ENCODE results near the gene VWC2L. TPM values are rescaled to one million over a fixed set of nuclear protein-coding genes. Genes with fewer than 3 reads are reported as not detected.

VWC2L gene
- total RNA-seq, 1 experiment from 2014 or later, result not detected

GRCh38 chr2:214471990-214472389 is 61.1 kb downstream of the VWC2L start:
- Mint-ChIP-seq H3K4me3 (ENCODE audit: unreplicated experiment) (no peak overlapping the region), H3K36me3 (ENCODE audit: insufficient read depth, unreplicated experiment) (no peaks in the 10 kb centered on the region), H3K27ac (ENCODE audit: low read depth, unreplicated experiment) (no peak overlapping the region), H3K27me3 (ENCODE audit: insufficient read depth, unreplicated experiment) (no peaks in the 10 kb centered on the region), H3K9me3 (ENCODE audit: unreplicated experiment) (no peaks in the 10 kb centered on the region), H3K4me1 (ENCODE audit: insufficient read depth, unreplicated experiment) (no peaks in the 10 kb centered on the region)
- POLR2A ChIA-PET, result no interaction called here
- intact Hi-C loops (cut with micrococcal nuclease), result no loop called here
- no TSS peak for BruUV-seq (replicated peaks)
- no peak for DNase-seq (ENCODE audit: unreplicated experiment)
- CTCF ChIA-PET, result no interaction called here
- TF ChIP-seq CTCF (IDR thresholded peaks at IDR 0.05; ENCODE audit: unreplicated experiment), result no peak

GRCh38 chr2:214477305-214477704 is 66.5 kb downstream of the VWC2L start:
- Mint-ChIP-seq H3K36me3 (ENCODE audit: insufficient read depth, unreplicated experiment) (no peaks in the 10 kb centered on the region), H3K9me3 (ENCODE audit: unreplicated experiment) (no peaks in the 10 kb centered on the region), H3K4me1 (ENCODE audit: insufficient read depth, unreplicated experiment) (peaks cover 6% of the 10 kb centered on the region), H3K27me3 (ENCODE audit: insufficient read depth, unreplicated experiment) (no peaks in the 10 kb centered on the region), H3K4me3 (ENCODE audit: unreplicated experiment) (no peak overlapping the region), H3K27ac (ENCODE audit: low read depth, unreplicated experiment) (no peak overlapping the region)
- no peak for DNase-seq (ENCODE audit: unreplicated experiment)
- intact Hi-C loops (cut with micrococcal nuclease), result no loop called here
- ChIA-PET CTCF (interaction anchor here (0.7 to 2.2 kb wide), 2 partner anchors 10 to 35 kb away, joined by 3 to 8 read pairs; no protein-coding TSS in a partner anchor), POLR2A (interaction anchor here (0.5 to 0.7 kb wide), 2 partner anchors 11 to 13 kb away, joined by 3 to 4 read pairs; no protein-coding TSS in a partner anchor)
- no peak for TF ChIP-seq CTCF (IDR thresholded peaks at IDR 0.05; ENCODE audit: unreplicated experiment)
- no TSS peak for BruUV-seq (replicated peaks)

- no peaks in the 10 kb centered on the region for H3K36me3 Mint-ChIP-seq (ENCODE audit: insufficient read depth, unreplicated experiment)
- no TSS peak for BruUV-seq (replicated peaks)
- no peaks in the 10 kb centered on the region for H3K27me3 Mint-ChIP-seq (ENCODE audit: insufficient read depth, unreplicated experiment)
- peak; percentile 53 for DNase-seq (ENCODE audit: unreplicated experiment)
- intact Hi-C loops (cut with micrococcal nuclease), result no loop called here
- H3K27ac Mint-ChIP-seq (ENCODE audit: low read depth, unreplicated experiment), result no peak overlapping the region
- CTCF ChIA-PET, result interaction anchor here (0.7 to 1.3 kb wide), 3 partner anchors 9 to 27 kb away, joined by 3 to 5 read pairs (median 5); no protein-coding TSS in a partner anchor
- no peaks in the 10 kb centered on the region for H3K9me3 Mint-ChIP-seq (ENCODE audit: unreplicated experiment)
- POLR2A ChIA-PET, result no interaction called here
- peaks cover 6% of the 10 kb centered on the region for H3K4me1 Mint-ChIP-seq (ENCODE audit: insufficient read depth, unreplicated experiment)
- no peak for TF ChIP-seq CTCF (IDR thresholded peaks at IDR 0.05; ENCODE audit: unreplicated experiment)
- no peak overlapping the region for H3K4me3 Mint-ChIP-seq (ENCODE audit: unreplicated experiment)
Measured at GRCh38 chr2:214481204-214481603, 70.3 kb downstream of the VWC2L start.

GRCh38 chr2:214482728-214483127 is 71.9 kb downstream of the VWC2L start:
- H3K9me3 Mint-ChIP-seq (ENCODE audit: unreplicated experiment), result no peaks in the 10 kb centered on the region
- H3K27me3 Mint-ChIP-seq (ENCODE audit: insufficient read depth, unreplicated experiment), result no peaks in the 10 kb centered on the region
- no peak for DNase-seq (ENCODE audit: unreplicated experiment)
- no peak overlapping the region for H3K27ac Mint-ChIP-seq (ENCODE audit: low read depth, unreplicated experiment)
- no peaks in the 10 kb centered on the region for H3K36me3 Mint-ChIP-seq (ENCODE audit: insufficient read depth, unreplicated experiment)
- intact Hi-C loops (cut with micrococcal nuclease), result no loop called here
- no peak overlapping the region for H3K4me3 Mint-ChIP-seq (ENCODE audit: unreplicated experiment)
- no TSS peak for BruUV-seq (replicated peaks)
- no peak for TF ChIP-seq CTCF (IDR thresholded peaks at IDR 0.05; ENCODE audit: unreplicated experiment)
- ChIA-PET CTCF (interaction anchor here (0.6 kb wide), 1 partner anchor 41 kb away, joined by 3 read pairs; no protein-coding TSS in a partner anchor), POLR2A (no interaction called here)
- H3K4me1 Mint-ChIP-seq (ENCODE audit: insufficient read depth, unreplicated experiment), result peaks cover 6% of the 10 kb centered on the region
